Fibroblast of skin of left quadriceps (primary cell): Measurements from ENCODE around the gene ARRB1.
"Not testable (repeated sequence)": the region's sequence is repeated elsewhere in the genome, so short reads cannot be mapped to it uniquely, and the experiment has no call there.

Experiments used
- DNase-seq, 2 experiments: peaks; one replicate each; pipeline ENCODE4 v3.0.0-alpha.2; 2013; ENCODE audit warnings: low read depth in 2 of 2

The ARRB1 gene

GRCh38 chr11:75276186-75276585, 75.3 kb downstream of the ARRB1 start:
- DNase-seq: no peak

DNA sequence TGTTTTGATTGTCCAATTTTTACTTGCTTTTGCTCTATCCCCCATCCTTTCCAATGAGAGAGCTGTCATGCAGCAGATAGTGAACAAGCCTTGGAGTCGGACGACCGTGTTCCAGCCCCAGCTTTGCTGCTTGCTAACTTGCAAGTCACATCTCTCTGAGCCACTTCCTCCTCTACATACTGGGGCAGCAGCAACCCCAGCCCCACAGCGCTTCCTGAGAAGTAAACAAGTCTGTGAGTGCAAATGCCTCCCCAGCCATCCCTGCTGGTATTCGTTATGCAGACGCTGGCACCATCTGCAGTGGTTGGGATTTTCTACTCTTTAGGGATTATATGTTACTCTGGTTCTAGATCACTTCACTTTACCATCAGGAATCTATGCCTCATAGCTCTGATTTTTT, 75.9 kb downstream of the ARRB1 start:
- no peak for DNase-seq

- DNase-seq: not testable (repeated sequence)
These were observed 76.7 kb downstream of the ARRB1 start for GRCh38 chr11:75274716-75275115.

GRCh38 chr11:75273411-75274391, 77.8 kb downstream of the ARRB1 start:
- no peak for DNase-seq

DNA sequence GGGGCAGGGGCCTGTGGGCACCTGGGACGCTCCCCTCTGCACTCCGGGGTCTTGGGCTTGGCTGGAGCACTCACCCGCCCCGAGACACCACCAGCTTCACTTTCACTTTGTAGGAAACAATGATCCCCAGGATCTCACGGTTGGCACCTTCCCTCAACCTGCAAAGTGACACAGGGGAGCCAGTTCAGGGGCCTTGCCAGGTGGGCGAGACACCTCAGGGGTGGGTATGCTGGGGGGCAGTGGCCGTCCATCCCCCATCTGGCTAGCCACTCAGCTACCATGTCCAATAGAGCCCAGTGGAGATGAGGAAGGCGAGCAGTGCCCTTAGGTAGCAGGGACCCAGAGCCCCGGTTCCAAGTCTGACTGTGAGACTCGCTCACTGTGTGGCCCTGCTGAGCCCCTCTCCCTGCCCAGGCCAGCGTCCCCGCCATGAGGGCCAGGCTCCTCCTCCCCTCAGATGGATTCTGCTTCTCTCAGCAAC, 78.6 kb downstream of the ARRB1 start:
- DNase-seq: no peak

DNA sequence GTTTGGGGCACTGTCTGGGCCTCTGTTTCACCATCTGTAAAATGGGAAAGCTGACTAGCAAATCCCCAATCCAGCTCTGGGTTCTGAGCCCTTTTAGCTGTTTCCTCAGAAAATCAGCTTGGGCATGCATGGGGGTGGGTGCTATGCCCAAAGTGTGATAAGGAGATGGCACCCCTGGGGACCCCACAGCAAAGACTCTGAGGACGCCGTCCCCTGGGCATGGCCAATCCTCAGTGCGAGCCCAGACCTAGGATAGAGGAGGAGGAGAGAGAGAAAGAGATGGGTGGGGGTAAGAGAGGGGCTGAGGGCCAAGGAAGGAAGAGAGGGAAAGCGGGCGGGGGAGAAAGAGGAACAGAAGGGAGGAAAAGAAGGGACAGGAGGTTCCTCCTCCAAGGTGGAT, 79.1 kb downstream of the ARRB1 start:
- no peak for DNase-seq

DNA sequence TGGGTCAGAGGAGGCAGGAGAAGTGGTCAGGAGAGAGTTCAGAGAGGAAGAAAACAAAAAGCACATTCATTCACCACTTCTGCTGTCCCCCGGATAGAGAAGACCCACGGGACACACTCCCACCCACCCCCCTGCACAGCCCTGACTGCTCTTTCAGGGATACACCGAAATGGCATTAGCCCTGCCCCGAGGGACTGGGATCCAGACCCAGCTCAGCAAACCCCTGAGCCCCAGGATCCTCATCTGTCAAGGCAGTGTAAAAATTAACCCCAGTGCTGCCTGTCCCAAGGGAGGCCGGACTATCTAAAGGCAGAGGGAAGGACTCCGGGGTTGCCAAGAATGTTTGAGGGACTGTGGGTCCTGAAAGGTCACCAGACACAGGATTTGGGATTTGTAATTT, 79.7 kb downstream of the ARRB1 start:
- no peak for DNase-seq

DNA sequence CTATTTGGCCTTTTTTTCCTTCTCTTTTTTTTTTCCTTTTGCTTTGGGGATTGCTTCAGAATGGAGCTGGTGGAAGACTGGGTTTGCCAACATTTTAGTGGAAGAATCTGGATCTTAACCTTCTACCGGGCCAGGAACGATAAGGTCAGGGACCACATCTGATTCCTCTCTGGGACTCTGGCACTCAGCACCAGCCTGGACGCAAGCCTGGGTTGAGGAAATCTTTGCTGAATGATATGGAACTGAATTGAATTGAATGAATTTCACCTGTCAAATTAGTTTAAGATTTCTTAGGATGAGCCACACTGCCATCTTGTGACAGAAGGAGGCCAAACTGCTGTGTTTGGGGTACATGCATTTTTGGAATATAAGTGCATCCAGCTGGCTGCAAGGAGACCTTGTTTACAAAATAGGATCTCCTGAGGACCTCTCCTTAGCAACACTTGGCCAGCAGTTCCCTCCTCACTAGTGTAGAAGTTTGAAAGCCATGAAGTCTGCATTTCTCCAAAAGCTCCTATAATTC, 80.5 kb downstream of the ARRB1 start:
- DNase-seq: no peak

- DNase-seq: no peak
These were observed 81.6 kb downstream of the ARRB1 start for GRCh38 chr11:75269896-75270295.

- no peak for DNase-seq
These were observed 82.1 kb downstream of the ARRB1 start for GRCh38 chr11:75269367-75269660.

DNA sequence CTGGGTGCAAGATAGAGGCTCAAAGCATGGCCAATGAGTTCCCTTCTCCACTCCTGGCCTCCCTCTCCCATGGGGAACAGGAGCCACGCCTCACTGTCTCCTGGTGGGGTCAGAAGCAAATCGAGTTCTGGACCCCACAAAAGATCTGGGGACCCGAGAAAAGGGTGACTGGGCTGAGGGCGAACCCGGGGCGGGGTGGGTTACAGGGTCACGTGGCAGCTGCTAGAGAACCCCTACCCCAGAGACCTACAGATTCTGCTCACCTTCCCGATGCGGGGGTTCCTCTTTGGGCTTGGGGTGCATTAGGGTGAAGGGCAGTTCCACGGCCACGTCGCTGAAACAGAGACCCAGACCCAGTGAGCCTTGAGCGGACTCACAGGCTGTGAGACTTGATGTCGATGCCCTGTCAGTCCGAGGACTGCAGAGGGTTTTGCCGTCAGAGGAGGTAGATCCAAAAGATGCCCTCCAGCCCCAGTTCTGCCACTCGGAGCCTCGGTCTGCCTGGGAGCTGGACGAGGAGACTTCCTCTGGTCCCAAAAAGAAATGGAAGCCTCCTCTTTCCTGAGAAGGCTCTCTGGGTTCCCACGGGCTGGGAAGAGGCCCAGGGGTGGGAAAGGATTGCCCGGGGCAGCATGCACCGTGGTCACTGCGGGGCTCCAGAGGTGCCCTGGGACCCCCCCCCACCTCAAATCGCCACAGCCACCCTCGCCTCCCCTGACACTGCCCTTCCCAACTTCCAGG, 82.7 kb downstream of the ARRB1 start:
- no peak for DNase-seq

- DNase-seq: no peak
These were observed 84.1 kb downstream of the ARRB1 start for GRCh38 chr11:75267171-75267970.

- DNase-seq: no peak
These were observed 85.5 kb downstream of the ARRB1 start for GRCh38 chr11:75265851-75266531.

DNA sequence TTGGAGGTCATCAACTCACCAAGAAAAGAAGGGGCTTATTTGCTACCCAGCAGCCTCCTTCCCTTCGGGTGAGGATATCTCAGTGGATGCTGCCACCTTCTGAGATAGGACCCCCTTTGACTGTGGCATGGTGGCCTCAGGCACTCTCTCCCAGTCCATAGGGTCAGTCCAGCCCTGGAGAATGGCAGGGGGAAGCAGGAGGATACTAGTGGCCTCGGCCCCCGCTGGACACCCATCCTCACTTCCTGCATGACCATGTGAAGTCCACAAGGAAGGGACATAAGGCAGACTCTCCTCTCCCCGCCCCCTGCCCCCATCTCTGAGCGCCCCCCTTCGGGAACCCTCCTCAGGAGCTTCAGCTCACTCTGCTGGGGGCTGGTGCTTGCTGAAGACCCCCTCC, 86.5 kb downstream of the ARRB1 start:
- no peak for DNase-seq

DNA sequence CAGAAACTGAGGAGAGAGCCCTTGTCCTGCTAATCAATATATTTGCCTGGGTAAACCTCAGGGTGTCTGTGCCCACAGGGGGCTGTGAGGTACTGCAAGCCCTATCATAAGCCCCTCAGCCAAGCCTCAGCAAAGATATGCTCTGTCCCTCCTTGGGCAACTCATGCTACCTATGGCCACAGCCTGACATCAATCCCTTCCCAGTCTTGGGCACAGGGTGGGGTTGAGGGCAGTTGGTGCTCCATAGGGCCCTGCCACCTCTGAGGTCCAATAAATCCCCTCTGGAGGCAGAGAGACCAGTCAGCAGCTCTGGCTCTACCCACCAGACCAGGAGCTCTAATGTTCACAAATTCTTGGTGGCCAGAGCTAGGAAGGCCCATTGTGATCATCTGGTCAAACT, 87.1 kb downstream of the ARRB1 start:
- no peak for DNase-seq

DNA sequence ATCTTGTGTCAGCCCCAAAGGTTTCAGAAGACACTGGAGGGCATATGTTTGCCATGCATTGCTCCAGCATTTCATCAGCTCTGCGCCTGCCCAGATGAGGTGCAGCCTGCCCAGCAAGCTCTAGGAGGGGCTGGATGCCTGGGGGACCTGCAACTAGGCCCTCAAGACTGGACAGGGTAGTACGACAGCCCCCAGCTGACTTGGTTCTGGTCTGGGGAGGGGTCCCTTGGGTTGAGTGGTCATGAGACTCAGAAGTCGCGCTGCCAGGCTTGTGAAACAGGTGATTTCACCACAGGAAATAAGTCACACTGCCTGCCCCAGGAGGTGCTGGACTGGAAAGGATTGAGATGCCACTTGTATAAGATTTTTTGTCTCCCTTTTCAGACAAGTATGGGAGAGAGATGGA, 87.5 kb downstream of the ARRB1 start:
- no peak for DNase-seq

GRCh38 chr11:75262961-75263852, 88.3 kb downstream of the ARRB1 start:
- DNase-seq: no peak

DNA sequence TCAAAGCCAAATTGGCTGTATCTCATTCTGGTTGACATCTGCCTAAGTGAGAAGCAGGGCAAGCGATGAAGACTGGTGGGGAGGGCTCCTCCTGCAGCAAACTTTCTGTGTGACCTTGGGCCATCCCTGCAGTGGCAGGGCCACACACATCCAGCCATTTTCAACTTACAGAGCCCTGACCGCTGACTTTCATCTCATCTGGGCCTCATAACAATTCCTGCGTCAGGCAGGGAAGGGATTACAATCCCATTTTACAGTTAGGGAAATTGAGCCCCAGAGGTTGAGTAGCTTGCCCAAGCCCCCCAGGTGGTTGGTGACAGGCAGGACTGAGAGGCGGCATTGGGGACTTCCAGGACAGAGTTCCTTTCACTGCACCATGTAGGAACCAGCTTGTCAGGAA, 89.0 kb downstream of the ARRB1 start:
- no peak for DNase-seq

DNA sequence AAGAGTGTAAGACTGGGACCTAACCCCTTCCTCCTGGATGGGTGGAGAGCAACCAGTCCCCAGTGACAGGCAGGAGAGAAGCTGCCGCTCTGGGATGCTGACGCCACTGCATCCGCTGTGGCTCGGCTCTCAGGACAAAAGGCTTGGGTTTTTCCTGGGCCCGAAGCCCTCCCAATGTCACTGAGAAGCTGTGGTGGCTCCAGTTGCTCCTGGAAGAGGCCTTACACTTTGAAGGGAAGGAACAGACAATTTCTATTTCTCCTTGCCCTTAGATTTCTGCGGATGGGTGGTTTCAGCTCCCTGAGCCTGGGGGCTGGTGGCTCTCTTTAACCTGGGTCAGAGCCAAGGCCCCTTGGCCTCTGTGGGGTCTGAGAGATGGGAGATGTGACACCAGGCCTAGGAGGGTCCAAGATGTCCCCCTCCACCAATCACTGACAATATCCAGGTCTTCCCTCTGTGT, 89.5 kb downstream of the ARRB1 start:
- no peak for DNase-seq
